ENCODE data around the gene PACS1. TPM values are rescaled to one million over a fixed set of nuclear protein-coding genes. Genes with fewer than 3 reads are reported as not detected.
A peak's percentile ranks its signal among the peaks of the same experiment; 100 is the strongest.

Gene PACS1
- total and polyA plus RNA-seq, 2 donors (not counting 1 experiment from before 2014, with no cell fraction given), result 25.9 to 28.5 TPM

- Histone ChIP-seq H3K9ac (ENCODE audit: insufficient read depth, low read length) (no peak overlapping the region), H3K27ac (ENCODE audit: insufficient read depth, low read length) (no peak overlapping the region), H2AFZ (ENCODE audit: low read length) (no peak overlapping the region), H3K9me3 (ENCODE audit: control insufficient read depth, insufficient read depth, low read depth, low read length) (no peaks in the 10 kb centered on the region), H4K20me1 (ENCODE audit: control insufficient read depth, extremely low read depth, insufficient read depth, low read length) (no peaks in the 10 kb centered on the region), H3K4me1 (ENCODE audit: control insufficient read depth, extremely low read depth, insufficient read depth, low read length) (no peaks in the 10 kb centered on the region), H3K27me3 (ENCODE audit: control insufficient read depth, insufficient read depth, low read length) (no peaks in the 10 kb centered on the region), H3K79me2 (ENCODE audit: control insufficient read depth, insufficient read depth, low read length) (no peaks in the 10 kb centered on the region), H3K4me2 (ENCODE audit: extremely low read depth, insufficient read depth, low read length) (no peak overlapping the region), H3K4me3 (replicated peaks in 1 of 4; ENCODE audit: control extremely low read depth in 1 of 4, insufficient read depth in 1 of 4, low read depth in 3 of 4, low read length in 4 of 4) (no peak overlapping the region), H3K36me3 (ENCODE audit: control insufficient read depth, insufficient read depth, low read length) (no peaks in the 10 kb centered on the region)
- peak in 1 of 2 donors; percentile 50 for DNase-seq (ENCODE audit: low read depth in 2 of 2)
- TF ChIP-seq EZH2 (IDR thresholded peaks at IDR 0.05; ENCODE audit: low read length, missing control alignments) (no peak), CTCF (conservative IDR thresholded peaks at IDR 0.05 in 1 of 2, IDR thresholded peaks at IDR 0.05 in 1 of 2; ENCODE audit: low read depth in 1 of 2, low read length in 2 of 2) (no peak)
Observed at GRCh38 chr11:66100272-66101065, 30.4 kb downstream of the PACS1 start.

- H3K79me2 ChIP-seq (ENCODE audit: control insufficient read depth, insufficient read depth, low read length), result no peaks in the 10 kb centered on the region
- no peaks in the 10 kb centered on the region for H3K36me3 ChIP-seq (ENCODE audit: control insufficient read depth, insufficient read depth, low read length)
- no peaks in the 10 kb centered on the region for H3K9me3 ChIP-seq (ENCODE audit: control insufficient read depth, insufficient read depth, low read depth, low read length)
- H3K27ac ChIP-seq (ENCODE audit: insufficient read depth, low read length), result no peak overlapping the region
- no peaks in the 10 kb centered on the region for H4K20me1 ChIP-seq (ENCODE audit: control insufficient read depth, extremely low read depth, insufficient read depth, low read length)
- H3K4me1 ChIP-seq (ENCODE audit: control insufficient read depth, extremely low read depth, insufficient read depth, low read length), result no peaks in the 10 kb centered on the region
- H2AFZ ChIP-seq (ENCODE audit: low read length), result no peak overlapping the region
- H3K4me2 ChIP-seq (ENCODE audit: extremely low read depth, insufficient read depth, low read length), result no peak overlapping the region
- H3K9ac ChIP-seq (ENCODE audit: insufficient read depth, low read length), result no peak overlapping the region
- DNase-seq (ENCODE audit: low read depth in 2 of 2), result no peak
- TF ChIP-seq EZH2 (IDR thresholded peaks at IDR 0.05; ENCODE audit: low read length, missing control alignments), result no peak
- no peak for TF ChIP-seq CTCF (conservative IDR thresholded peaks at IDR 0.05 in 1 of 2, IDR thresholded peaks at IDR 0.05 in 1 of 2; ENCODE audit: low read depth in 1 of 2, low read length in 2 of 2)
- H3K27me3 ChIP-seq (ENCODE audit: control insufficient read depth, insufficient read depth, low read length), result no peaks in the 10 kb centered on the region
- no peak overlapping the region for H3K4me3 ChIP-seq (replicated peaks in 1 of 4; ENCODE audit: control extremely low read depth in 1 of 4, insufficient read depth in 1 of 4, low read depth in 3 of 4, low read length in 4 of 4)
Observed at GRCh38 chr11:66101066-66101464, 31.0 kb downstream of the PACS1 start.

DNA sequence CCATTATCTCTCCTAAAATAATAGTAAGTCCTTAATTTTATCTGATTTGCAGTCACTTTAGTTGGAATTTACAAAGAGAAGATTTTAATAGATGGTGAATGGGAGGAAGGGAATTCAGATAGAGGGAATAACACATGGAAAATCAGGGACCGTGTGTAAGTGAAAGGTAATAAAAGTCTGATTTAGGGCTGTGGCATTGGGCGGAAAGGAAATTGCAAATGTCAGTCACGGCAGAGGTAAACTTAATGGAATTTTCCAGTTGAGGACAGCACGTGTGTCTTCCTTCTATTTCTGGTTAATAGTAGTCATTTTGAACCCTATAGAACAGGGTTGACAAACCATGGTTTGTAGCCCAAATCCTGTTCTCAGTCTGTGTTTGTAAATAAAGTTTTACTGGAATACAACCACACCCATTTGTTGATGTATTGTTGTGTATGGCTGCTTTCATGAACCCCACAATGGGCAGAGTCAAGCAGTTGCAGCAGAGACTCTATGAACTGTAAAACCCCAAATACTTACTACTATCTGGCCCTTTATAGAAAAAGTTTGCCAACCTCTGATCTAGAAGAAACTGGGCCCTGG, 34.1 kb downstream of the PACS1 start:
- no peak overlapping the region for H3K27ac ChIP-seq (ENCODE audit: insufficient read depth, low read length)
- H3K79me2 ChIP-seq (ENCODE audit: control insufficient read depth, insufficient read depth, low read length), result no peaks in the 10 kb centered on the region

More for the DNA sequence above, 34.1 kb downstream of the PACS1 start:
- Histone ChIP-seq H3K9ac (ENCODE audit: insufficient read depth, low read length) (no peak overlapping the region), H3K27me3 (ENCODE audit: control insufficient read depth, insufficient read depth, low read length) (no peaks in the 10 kb centered on the region), H3K9me3 (ENCODE audit: control insufficient read depth, insufficient read depth, low read depth, low read length) (no peaks in the 10 kb centered on the region), H3K4me3 (replicated peaks in 1 of 4; ENCODE audit: control extremely low read depth in 1 of 4, insufficient read depth in 1 of 4, low read depth in 3 of 4, low read length in 4 of 4) (no peak overlapping the region), H4K20me1 (ENCODE audit: control insufficient read depth, extremely low read depth, insufficient read depth, low read length) (no peaks in the 10 kb centered on the region), H3K4me1 (ENCODE audit: control insufficient read depth, extremely low read depth, insufficient read depth, low read length) (no peaks in the 10 kb centered on the region), H3K36me3 (ENCODE audit: control insufficient read depth, insufficient read depth, low read length) (no peaks in the 10 kb centered on the region), H2AFZ (ENCODE audit: low read length) (no peak overlapping the region), H3K4me2 (ENCODE audit: extremely low read depth, insufficient read depth, low read length) (no peak overlapping the region)
- no peak for TF ChIP-seq CTCF (conservative IDR thresholded peaks at IDR 0.05 in 1 of 2, IDR thresholded peaks at IDR 0.05 in 1 of 2; ENCODE audit: low read depth in 1 of 2, low read length in 2 of 2)
- TF ChIP-seq EZH2 (IDR thresholded peaks at IDR 0.05; ENCODE audit: low read length, missing control alignments), result no peak
- DNase-seq (ENCODE audit: low read depth in 2 of 2), result no peak

Measured in fibroblast of lung (primary cell).